ENCODE results near the gene FLT4.

FLT4 gene

DNA sequence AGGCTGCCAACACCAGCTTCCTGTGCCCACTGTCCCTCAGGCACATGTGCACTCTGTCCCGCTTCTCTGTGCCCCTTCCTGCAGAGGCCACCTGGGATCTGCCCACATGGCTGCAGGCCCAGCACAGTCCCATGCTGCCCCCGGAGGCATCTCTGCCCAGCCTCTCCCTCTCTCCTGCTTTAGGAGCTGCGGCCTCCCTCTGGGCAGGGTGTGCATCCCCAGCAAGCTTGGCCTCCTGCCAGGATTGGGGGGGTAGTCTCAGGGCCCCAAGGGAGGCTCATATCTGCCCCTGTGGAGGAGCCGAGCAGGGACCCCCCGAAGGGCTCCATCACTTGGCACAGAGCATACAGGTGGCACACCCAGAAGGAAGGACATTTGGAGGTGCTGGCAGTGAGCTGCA is 24.8 kb downstream of the FLT4 start:
- Histone ChIP-seq H3K4me3 (no peak overlapping the region), H3K4me1 (no peaks in the 10 kb centered on the region), H3K27ac (no peak overlapping the region), H3K9me3 (no peaks in the 10 kb centered on the region), H3K36me3 (no peaks in the 10 kb centered on the region), H3K27me3 (peaks cover 0 to 26% of the 10 kb centered on the region in 2 donors)
- intact Hi-C loops (cut with DNase I; ENCODE audit: low total_unique reads), result no loop called here
- TF ChIP-seq, protein P1, sequence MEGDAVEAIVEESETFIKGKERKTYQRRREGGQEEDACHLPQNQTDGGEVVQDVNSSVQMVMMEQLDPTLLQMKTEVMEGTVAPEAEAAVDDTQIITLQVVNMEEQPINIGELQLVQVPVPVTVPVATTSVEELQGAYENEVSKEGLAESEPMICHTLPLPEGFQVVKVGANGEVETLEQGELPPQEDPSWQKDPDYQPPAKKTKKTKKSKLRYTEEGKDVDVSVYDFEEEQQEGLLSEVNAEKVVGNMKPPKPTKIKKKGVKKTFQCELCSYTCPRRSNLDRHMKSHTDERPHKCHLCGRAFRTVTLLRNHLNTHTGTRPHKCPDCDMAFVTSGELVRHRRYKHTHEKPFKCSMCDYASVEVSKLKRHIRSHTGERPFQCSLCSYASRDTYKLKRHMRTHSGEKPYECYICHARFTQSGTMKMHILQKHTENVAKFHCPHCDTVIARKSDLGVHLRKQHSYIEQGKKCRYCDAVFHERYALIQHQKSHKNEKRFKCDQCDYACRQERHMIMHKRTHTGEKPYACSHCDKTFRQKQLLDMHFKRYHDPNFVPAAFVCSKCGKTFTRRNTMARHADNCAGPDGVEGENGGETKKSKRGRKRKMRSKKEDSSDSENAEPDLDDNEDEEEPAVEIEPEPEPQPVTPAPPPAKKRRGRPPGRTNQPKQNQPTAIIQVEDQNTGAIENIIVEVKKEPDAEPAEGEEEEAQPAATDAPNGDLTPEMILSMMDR (IDR thresholded peaks at IDR 0.05), result no peak
- no peak for DNase-seq

DNA sequence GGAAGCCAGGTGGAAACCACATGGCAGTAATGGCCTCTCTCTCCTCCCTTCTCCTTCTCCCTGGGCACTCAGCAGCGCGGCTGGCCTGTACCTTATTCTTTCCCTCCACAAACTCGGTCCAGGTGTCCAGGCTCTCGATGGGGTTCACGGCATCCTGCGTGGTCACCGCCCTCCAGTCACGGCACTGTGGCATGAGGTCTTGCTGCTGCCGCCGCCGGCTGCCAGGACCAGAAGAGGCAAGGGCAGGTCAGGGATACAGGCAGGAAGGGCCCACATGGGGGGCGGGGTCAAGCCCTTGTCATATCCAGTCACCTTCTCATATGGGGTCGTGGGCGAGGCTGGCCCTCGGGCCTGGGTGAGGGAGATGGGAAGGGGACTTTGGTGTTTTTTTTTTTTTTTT is 25.6 kb downstream of the FLT4 start:
- Histone ChIP-seq H3K27me3 (peaks cover 0 to 33% of the 10 kb centered on the region in 2 donors), H3K4me3 (no peak overlapping the region), H3K36me3 (no peaks in the 10 kb centered on the region), H3K4me1 (peaks cover 0 to 3% (median under 1%) of the 10 kb centered on the region in 4 donors), H3K27ac (no peak overlapping the region), H3K9me3 (no peaks in the 10 kb centered on the region)
- intact Hi-C loops (cut with DNase I; ENCODE audit: low total_unique reads), result no loop called here
- TF ChIP-seq, protein P1 (IDR thresholded peaks at IDR 0.05), result no peak
- DNase-seq, result no peak

DNA sequence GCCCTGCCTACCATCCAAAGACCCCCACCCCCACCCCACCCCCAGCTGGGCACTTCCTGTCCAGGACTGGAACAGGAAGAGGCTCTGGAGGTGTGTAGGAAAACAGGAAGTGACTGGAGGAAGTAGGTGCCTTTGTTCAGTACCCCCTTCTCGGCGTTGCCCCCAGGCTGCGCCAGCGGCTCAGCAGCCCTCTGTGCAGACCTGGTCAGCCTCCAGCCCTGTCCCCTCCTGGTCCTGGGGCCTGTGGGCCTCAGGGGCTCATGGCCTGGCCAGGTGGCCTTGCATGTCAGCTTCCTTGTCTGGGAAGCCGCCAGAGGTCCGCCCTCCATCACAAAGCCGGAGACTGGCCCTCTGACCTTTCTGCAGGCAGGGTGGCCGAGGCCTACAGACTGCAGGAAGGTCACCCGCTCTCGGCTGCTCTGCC is 26.0 kb downstream of the FLT4 start:
- H3K27ac ChIP-seq, result no peak overlapping the region

DNA sequence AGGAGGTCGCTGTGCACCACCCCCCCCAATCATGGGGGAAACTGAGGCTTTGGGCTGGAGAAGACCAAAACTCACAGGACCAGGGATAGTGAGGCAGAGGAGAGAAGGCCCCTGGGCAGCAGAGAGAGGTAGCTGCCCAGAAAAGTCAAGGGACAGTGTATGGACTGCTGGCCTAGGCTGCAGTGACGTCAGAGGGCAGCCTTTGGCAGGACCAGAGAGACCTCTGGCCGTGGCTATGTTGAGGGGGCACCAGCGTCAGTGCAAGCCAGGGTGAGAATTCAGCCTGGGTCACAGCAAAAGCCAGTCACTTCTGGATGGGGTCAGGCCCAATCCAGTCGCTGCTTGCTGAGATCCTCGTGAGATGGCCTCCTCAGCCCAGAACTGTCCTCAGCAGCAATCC is 26.5 kb downstream of the FLT4 start:
- Histone ChIP-seq H3K27ac (no peak overlapping the region), H3K9me3 (no peaks in the 10 kb centered on the region), H3K4me1 (peaks cover 0 to 8% (median 4%) of the 10 kb centered on the region in 4 donors), H3K4me3 (no peak overlapping the region), H3K36me3 (no peaks in the 10 kb centered on the region), H3K27me3 (peaks cover 0 to 39% of the 10 kb centered on the region in 2 donors)
- intact Hi-C loops (cut with DNase I; ENCODE audit: low total_unique reads), result no loop called here
- DNase-seq, result no peak
- TF ChIP-seq, protein P1 (IDR thresholded peaks at IDR 0.05), result no peak

More for the DNA sequence above, 26.0 kb downstream of the FLT4 start:
- no peaks in the 10 kb centered on the region for H3K36me3 ChIP-seq
- H3K9me3 ChIP-seq, result no peaks in the 10 kb centered on the region
- H3K4me1 ChIP-seq, result peaks cover 0 to 8% (median 4%) of the 10 kb centered on the region in 4 donors
- intact Hi-C loops (cut with DNase I; ENCODE audit: low total_unique reads), result no loop called here
- DNase-seq, result no peak
- H3K27me3 ChIP-seq, result peaks cover 0 to 37% of the 10 kb centered on the region in 2 donors
- H3K4me3 ChIP-seq, result no peak overlapping the region
- TF ChIP-seq, protein P1 (IDR thresholded peaks at IDR 0.05), result no peak

DNA sequence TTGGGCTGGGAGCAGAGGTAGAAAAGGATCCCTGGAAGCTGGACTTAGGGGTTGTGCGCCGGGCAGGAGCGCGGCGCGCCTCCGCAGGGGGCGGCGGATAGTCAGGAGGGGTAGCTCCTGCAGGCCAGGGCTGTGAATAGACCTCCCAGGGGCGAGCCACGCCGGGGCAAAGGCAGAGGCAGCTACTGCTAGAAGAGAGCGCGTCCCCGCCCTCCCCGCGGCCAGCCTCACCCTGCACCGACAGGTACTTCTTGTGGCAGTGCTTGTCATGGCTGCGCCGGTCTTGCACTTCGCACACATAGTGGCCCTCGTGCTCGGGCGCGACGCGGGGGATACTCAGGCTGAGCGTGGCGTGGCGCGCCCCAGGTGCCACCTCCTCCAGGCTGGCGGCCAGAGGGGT is 28.1 kb downstream of the FLT4 start:
- Histone ChIP-seq H3K27me3 (peaks cover 0 to 42% of the 10 kb centered on the region in 2 donors), H3K27ac (no peak overlapping the region), H3K4me1 (peaks cover 0 to 8% (median 4%) of the 10 kb centered on the region in 4 donors), H3K4me3 (no peak overlapping the region), H3K36me3 (no peaks in the 10 kb centered on the region), H3K9me3 (no peaks in the 10 kb centered on the region)
- no peak for DNase-seq
- intact Hi-C loops (cut with DNase I; ENCODE audit: low total_unique reads), result no loop called here
- TF ChIP-seq, protein P1 (IDR thresholded peaks at IDR 0.05), result no peak

DNA sequence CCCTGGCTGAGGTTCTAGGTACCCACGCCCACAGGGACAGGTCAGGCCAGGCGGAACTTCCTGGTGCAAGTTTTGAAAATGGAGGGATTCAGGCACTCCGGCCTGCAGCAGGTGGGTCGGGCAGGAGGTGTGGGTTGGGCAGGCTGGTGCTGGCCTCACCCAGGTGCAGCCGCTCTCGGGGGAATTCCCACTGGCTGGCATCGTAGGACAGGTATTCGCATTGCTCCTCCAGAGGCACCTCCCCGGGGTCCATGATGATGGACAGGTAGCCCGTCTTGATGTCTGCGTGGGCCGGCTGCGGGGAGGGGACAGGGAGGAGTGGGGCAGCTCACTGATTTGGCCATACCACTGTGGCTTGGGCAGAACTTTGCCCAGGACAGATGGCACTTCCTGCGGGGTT is 29.4 kb downstream of the FLT4 start:
- DNase-seq, result no peak
- Histone ChIP-seq H3K27ac (no peak overlapping the region), H3K36me3 (no peaks in the 10 kb centered on the region), H3K27me3 (peaks cover 0 to 45% of the 10 kb centered on the region in 2 donors), H3K4me1 (peaks cover 0 to 8% (median 4%) of the 10 kb centered on the region in 4 donors), H3K9me3 (no peaks in the 10 kb centered on the region), H3K4me3 (no peak overlapping the region)
- TF ChIP-seq, protein P1 (IDR thresholded peaks at IDR 0.05), result no peak
- intact Hi-C loops (cut with DNase I; ENCODE audit: low total_unique reads), result no loop called here
